D721Med (cell line): ENCODE results near the gene SHPK.

Source experiments
- DNase-seq: peaks from one replicate; pipeline ENCODE4 v3.0.0; 2011; ENCODE audit warnings: low spot score; ENCODE audit not compliant: insufficient read length
- FAIRE-seq: peaks from 2 replicates; lab custom pipeline; 2011; peaks lifted over from hg19 to GRCh38; lab: Jason Lieb, UNC
- CTCF ChIP-seq: IDR thresholded peaks from 2 replicates; pipeline ENCODE4 v1.5.1; 2012; ENCODE audit warnings: mild to moderate bottlenecking, control low read depth; ENCODE audit not compliant: insufficient read depth; ENCODE audit errors: missing control alignments

The SHPK gene

GRCh38 chr17:3679531-3680126 lies 43.6 kb upstream of the SHPK start:
- DNase-seq: no peak
- no peak for FAIRE-seq

GRCh38 chr17:3678821-3679530 lies 42.9 kb upstream of the SHPK start:
- TF ChIP-seq CTCF: no peak
- DNase-seq (no peak), FAIRE-seq (no peak)

More at GRCh38 chr17:3679531-3680126, 43.6 kb upstream of the SHPK start:
- no peak for TF ChIP-seq CTCF

GRCh38 chr17:3678095-3678820 lies 42.2 kb upstream of the SHPK start:
- no peak for TF ChIP-seq CTCF
- DNase-seq (no peak), FAIRE-seq (no peak)

- no peak for TF ChIP-seq CTCF
- DNase-seq: no peak
- no peak for FAIRE-seq
These were observed 39.8 kb upstream of the SHPK start for GRCh38 chr17:3675886-3676285.

- DNase-seq (no peak), FAIRE-seq (no peak)
- no peak for TF ChIP-seq CTCF
These were observed 36.5 kb upstream of the SHPK start for GRCh38 chr17:3672571-3672970.

- TF ChIP-seq CTCF: no peak
- no peak for DNase-seq
- FAIRE-seq: no peak
These were observed 33.5 kb upstream of the SHPK start for GRCh38 chr17:3669548-3669947.

GRCh38 chr17:3669085-3669347 lies 33.0 kb upstream of the SHPK start:
- no peak for FAIRE-seq
- TF ChIP-seq CTCF: no peak
- DNase-seq: no peak
